Ovary (tissue), 3 donors: ENCODE measurements around the gene SLC15A1.

Source experiments
- EP300 ChIP-seq: sonication (generic); formaldehyde crosslinking; IDR thresholded peaks from one replicate; pipeline ENCODE4 v1.6.1; 2017; ENCODE audit warnings: antibody characterized with exemption
- POLR2A ChIP-seq: fragments of 450-650 bp; IDR thresholded peaks from one replicate; pipeline ENCODE4 v1.6.1; 2017; ENCODE audit warnings: antibody characterized with exemption, mild to moderate bottlenecking, moderate library complexity
- TF ChIP-seq, protein P1 (sequence below), 3 donors: fragments of 450-650 bp in 2 of 3; fragments of 200-600 bp in 1 of 3; IDR thresholded peaks; one replicate each; pipeline versions ENCODE4 v1.5.1 to v1.8.0; 2016 to 2022; ENCODE audit warnings: antibody characterized with exemption in 3 of 3, mild to moderate bottlenecking in 1 of 3
- donor health status: DM: no; HTN: no; CAD: no.

DNA sequence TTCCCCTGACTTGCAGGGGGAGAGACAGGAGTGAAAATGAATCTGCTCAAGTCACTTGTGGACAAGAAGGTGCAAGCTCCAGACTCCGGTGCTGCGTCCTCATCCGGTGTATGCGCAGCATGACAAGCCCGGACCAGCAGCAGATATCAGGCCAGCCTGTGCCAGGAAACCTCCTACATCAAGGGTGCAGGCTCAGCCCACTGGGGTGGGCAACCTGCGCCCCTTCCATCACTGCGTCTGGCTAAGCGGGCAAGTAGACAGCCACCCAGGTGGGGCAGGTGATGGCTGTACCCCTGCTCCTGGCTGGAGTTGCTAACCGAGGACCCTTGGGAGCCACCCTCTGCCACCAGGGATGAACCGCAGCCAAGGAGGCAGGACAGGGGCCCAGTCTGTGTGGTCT lies 32.9 kb upstream of the SLC15A1 start:
- TF ChIP-seq, protein P1, sequence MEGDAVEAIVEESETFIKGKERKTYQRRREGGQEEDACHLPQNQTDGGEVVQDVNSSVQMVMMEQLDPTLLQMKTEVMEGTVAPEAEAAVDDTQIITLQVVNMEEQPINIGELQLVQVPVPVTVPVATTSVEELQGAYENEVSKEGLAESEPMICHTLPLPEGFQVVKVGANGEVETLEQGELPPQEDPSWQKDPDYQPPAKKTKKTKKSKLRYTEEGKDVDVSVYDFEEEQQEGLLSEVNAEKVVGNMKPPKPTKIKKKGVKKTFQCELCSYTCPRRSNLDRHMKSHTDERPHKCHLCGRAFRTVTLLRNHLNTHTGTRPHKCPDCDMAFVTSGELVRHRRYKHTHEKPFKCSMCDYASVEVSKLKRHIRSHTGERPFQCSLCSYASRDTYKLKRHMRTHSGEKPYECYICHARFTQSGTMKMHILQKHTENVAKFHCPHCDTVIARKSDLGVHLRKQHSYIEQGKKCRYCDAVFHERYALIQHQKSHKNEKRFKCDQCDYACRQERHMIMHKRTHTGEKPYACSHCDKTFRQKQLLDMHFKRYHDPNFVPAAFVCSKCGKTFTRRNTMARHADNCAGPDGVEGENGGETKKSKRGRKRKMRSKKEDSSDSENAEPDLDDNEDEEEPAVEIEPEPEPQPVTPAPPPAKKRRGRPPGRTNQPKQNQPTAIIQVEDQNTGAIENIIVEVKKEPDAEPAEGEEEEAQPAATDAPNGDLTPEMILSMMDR (IDR thresholded peaks at IDR 0.05), result no peak
- TF ChIP-seq EP300 (no peak), POLR2A (no peak)
